Measurements from ENCODE around the gene ZER1. TPM values are rescaled to one million over a fixed set of nuclear protein-coding genes. Genes with fewer than 3 reads are reported as not detected.
"Not testable (repeated sequence)": the region's sequence is repeated elsewhere in the genome, so short reads cannot be mapped to it uniquely, and the experiment has no call there.

The ZER1 gene
- polyA plus RNA-seq, 10 donors, result 29.8 to 36.2 (median 32.9) TPM

DNA sequence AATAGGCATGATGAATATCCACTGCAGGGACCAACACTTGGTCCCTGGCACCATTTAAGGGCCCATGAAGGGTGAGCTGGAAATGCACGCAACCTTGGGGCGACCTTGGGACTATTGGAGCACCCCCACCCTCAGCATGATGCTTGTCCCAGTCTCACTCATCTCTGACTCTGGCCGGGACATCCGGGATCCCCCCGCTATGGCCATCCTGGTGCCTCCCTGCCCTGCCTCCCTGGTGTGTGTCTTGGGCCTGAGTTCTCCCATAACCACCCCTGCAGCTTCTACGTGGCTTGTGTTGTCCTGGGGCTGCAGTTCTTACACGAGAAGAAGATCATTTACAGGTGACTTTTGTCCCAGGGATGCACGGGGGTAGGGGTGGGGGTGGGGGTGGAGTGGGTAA is 53.7 kb downstream of the ZER1 start:
- DNase-seq, result no peak

- DNase-seq, result no peak
Measured at GRCh38 chr9:128716581-128717254, 55.0 kb downstream of the ZER1 start.

DNA sequence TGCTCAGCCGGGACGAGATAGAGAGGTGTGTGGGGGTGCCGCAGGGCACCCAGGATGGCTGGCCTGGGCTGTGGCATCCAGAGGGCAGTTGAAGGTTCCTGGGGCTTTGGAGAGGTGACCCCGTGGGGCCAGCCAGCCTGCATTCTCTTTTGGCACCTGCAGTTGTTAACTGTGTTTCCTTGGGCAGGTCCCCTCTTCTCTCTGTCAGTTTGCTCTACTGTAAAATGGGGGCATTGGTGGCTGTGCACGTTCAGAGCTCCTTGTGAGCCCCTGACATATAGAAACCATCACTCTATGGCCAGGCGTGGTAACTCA is 56.3 kb downstream of the ZER1 start:
- DNase-seq, result no peak

DNA sequence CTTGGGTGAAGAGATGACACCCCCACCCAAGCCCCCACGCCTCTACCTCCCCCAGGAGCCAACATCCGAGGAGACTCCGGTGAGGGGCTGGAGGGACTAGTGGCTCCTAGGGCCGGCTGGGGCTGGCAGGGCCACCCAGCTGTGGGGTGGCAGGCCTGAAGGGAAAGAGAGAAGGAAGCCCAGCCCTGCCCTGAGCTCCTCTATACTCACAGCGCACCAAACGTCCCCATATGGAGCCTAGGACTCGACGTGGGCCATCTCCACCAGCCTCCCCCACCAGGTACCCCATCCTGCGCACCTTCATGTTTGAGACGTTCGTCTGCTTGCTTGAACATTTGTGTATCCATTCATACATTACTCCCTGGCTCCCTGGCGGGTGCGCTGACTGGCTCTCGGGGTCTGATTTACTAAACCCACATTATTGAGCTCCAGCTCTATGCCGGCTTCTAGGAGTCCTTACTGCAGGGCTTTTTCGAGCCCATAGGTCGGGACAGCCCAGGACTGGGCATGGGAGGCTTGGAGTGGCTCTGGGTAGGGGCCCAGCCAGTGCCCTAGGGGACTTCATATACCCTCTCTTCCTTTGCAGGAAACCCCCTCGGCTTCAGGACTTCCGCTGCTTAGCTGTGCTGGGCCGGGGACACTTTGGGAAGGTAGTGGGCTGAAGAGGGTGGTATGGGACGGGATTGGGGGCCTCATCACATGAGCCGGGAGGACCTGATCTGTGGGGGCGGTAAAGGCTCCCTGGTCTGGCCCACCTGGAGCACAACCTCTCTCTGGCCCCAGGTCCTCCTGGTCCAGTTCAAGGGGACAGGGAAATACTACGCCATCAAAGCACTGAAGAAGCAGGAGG is 56.9 kb downstream of the ZER1 start:
- DNase-seq, result no peak

GRCh38 chr9:128713941-128714573 is 57.7 kb downstream of the ZER1 start:
- DNase-seq, result no peak

GRCh38 chr9:128713411-128713780 is 58.3 kb downstream of the ZER1 start:
- no peak for DNase-seq

DNA sequence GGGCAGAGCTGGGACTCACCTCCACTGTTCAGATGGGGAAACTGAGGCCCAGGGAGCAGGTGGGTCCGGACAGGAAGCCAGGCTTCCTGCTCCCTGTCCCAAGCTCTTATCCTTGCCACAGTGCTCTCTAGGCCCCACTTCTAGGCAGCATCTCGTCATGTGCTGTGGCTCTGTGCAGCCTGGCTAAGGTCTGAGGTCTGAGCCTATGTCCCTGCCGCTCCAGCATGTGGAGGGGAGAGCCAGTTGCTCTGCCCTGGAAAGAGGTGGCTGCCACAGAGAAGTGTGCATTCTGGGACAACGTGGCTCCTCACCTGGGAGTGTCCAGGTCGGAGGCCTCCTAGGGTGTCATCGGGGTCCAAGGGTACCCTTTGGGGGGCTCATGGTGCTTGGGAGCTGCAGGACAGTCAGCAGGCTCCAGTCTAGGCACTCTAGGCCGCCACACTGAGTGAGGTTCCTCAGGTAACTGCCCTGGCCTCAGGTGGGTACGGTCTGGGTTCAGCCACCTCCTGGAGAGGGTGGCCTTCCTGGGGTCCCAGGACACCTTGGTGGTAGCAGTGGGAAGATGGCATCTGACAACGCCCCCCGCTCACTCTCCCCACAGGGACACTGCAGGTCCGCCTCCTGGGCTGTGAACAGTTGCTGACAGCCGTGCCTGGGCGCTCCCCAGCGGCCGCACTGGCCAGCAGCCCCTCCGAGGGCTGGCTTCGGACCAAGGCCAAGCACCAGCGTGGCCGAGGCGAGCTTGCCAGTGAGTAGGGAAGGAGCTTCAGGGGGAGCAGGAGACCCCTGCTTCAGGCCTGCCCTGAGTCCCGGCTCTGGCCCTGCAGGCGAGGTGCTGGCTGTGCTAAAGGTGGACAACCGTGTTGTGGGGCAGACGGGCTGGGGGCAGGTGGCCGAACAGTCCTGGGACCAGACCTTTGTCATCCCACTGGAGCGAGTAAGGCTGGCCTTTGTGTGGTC is 59.0 kb downstream of the ZER1 start:
- DNase-seq, result no peak

- DNase-seq, result no peak
Measured at GRCh38 chr9:128707446-128707845, 64.3 kb downstream of the ZER1 start.

- DNase-seq, result peak in 1 of 3 donors; percentile 54
Measured at GRCh38 chr9:128706671-128707381, 64.9 kb downstream of the ZER1 start.

DNA sequence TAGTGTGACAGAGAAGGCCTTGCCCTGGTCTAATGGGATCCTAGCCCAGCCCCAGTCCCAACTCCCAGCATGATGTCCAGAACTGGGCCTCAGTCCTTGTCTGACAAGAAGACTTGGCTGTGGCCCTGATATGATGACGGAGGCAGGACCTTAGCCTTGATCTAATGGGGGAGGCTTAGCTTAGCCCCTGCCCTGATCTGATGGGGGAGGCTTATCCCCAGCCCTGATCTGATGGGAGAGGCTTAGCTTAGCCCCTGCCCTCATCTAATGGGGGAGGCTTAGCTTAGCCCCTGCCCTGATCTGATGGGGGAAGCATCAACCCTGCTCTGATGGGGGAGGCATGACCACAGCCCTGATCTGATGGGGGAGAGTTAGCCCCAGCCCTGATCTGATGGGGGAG is 65.7 kb downstream of the ZER1 start:
- no peak for DNase-seq

DNA sequence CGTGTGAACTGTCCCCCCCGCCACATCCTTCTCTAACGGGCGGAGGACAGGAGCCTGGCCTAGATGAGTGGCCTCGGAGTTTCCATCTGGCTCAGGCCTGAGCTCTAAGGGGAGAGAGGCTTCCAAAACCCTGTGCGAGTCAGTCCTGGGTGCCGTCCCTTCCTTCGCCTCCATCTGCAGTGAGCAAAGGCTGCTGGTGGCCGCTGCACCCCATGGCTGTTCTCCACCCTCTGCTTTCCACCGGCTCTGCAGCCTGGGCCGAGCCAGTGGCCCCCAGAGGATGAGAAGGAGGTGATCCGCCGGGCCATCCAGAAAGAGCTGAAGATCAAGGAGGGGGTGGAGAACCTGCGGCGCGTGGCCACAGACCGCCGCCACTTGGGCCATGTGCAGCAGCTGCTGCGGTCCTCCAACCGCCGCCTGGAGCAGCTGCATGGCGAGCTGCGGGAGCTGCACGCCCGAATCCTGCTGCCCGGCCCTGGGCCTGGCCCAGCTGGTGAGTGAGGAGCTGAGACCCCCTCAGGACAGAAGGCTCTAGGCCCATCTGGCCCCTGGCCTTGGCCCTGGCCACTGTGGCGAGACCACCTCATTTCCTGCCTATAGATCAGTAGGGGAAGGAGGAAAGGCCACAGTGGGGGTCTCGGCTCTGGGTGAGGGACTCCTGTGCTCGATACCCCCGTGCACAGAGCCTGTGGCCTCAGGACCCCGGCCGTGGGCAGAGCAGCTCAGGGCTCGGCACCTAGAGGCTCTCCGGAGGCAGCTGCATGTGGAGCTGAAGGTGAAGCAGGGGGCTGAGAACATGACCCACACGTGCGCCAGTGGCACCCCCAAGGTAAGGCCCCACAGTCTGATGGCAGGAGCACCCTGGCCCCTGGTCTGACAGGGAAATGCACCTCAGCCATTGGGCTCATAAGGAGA is 66.4 kb downstream of the ZER1 start:
- no peak for DNase-seq

- no peak for DNase-seq
Measured at GRCh38 chr9:128704356-128704670, 67.4 kb downstream of the ZER1 start.

- DNase-seq, result no peak
Measured at GRCh38 chr9:128703616-128704355, 67.9 kb downstream of the ZER1 start.

DNA sequence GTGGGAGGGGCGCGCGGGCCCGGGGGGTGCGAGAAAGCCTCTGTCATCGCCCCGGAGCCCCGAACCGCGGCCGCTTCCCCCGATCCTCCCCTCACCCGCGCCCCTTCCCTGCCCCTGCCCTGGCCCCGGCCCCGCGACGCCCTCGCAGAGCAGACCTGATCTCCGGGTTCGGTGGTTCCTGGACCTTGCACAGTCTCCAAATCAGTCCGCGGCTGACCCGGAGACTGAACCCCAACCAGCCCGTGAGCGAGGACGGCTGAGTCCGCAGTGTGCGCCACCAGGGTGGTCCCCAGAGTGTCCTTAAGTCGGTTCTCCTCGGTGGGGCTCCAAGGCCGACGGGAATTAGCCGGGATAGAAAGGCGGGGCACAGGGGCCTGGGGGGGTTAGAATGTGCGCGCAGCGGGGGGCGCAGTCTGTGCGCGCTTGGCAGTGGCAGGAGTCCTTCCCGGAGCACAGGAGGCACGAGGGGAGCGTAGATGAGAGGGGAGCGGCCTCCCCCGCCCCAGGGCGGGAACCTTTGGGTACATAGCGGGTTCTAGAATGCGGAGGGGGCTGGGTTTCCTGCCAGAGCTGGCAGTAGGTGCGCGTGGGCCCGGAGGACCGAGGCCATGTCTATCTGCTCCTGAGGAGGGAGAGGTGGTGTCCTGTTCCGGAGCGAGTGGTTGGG is 68.6 kb downstream of the ZER1 start:
- peak in 1 of 3 donors; percentile 52 for DNase-seq

DNA sequence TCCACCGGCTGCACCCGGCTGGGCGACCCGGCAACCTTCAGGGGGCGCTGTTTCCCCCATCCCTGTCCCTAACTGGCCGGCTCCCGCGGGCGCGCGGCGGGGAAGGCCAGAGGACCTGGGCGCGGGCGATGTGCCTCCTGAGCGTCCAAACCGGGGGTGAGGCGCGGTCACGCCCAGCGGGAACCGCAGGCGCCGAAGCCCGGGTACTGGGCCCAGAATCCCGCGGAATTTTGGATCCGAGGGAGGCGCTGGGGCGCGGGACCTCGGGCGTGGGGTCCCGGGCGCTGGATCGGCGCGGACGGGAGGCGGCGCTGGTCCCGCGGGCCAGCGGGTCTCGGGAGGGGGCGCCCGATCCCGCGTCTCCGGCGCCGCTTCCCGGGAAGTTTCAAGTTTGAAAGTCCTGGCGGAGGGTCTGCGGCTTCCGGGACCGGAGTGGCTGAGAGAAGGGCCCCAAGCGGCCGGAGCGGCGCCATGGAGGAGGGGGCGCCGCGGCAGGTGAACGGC is 69.2 kb downstream of the ZER1 start, which contains the start of gene PKN3:
TSS of gene PKN3 (plus strand) at position 59 of the 504 bp plus-strand sequence. CDS start at position 472, 413 bp downstream.
- peak; percentile 78 to 96 (median 88) for DNase-seq

GRCh38 chr9:128701227-128701854 is 70.4 kb downstream of the ZER1 start:
- no peak for DNase-seq

DNA sequence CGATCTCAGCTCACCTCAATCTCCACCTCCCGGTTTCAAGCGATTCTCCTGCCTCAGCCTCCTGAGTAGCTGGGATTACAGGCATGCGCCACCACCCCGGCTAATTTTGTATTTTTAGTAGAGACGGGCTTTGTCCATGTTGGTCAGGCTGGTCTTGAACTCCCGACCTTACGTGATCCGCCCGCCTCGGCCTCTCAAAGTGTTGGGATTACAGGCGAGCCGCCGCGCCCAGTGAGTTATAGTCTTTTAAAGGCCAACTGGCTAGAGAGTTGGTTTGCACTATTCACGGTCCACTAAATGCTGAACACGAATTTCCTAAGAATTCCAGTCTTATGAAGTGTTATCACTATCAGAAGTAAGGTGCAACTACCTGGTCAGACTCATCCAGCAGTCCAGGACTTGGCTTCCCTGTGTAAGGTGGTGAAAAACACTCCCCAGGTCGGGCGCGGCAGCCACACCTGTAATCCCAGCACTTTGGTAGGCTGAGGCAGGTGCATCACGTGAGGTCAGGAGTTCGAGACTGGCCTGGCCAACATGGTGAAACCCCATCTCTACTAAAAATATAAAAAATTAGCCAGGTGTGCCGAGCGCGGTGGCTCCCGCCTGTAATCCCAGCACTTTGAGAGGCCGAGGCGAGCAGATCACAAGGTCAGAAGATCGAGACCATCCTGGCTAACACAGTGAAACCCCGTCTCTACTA is 72.5 kb downstream of the ZER1 start:
- DNase-seq, result not testable (repeated sequence)

Data from muscle of back (tissue), 11 donors.